Measurements from ENCODE around the gene VSIG2. TPM values are rescaled to one million over a fixed set of nuclear protein-coding genes. Genes with fewer than 3 reads are reported as not detected.
A peak's percentile ranks its signal among the peaks of the same experiment; 100 is the strongest.

The VSIG2 gene
- total RNA-seq, 1 donor from 2014 or later: 0.25 TPM

GRCh38 chr11:124748481-124749343 is 3.3 kb downstream of the VSIG2 start:
- H3K27me3 Mint-ChIP-seq (ENCODE audit: low read depth): peaks cover 95% of the 10 kb centered on the region
- H3K4me1 Mint-ChIP-seq: peaks cover 17% of the 10 kb centered on the region
- H3K4me3 Mint-ChIP-seq: no peak overlapping the region
- H3K9me3 Mint-ChIP-seq: no peaks in the 10 kb centered on the region
- DNase-seq (ENCODE audit: low spot score in 2 of 2, unreplicated experiment in 2 of 2): no peak
- H3K36me3 Mint-ChIP-seq: no peaks in the 10 kb centered on the region
- no peak for TF ChIP-seq CTCF (IDR thresholded peaks at IDR 0.05; ENCODE audit: unreplicated experiment)
- H3K27ac Mint-ChIP-seq: no peak overlapping the region

GRCh38 chr11:124748100-124748418 is 4.0 kb downstream of the VSIG2 start:
- Mint-ChIP-seq H3K36me3 (no peaks in the 10 kb centered on the region), H3K4me3 (no peak overlapping the region), H3K27me3 (ENCODE audit: low read depth) (peaks cover 95% of the 10 kb centered on the region), H3K4me1 (peaks cover 17% of the 10 kb centered on the region), H3K9me3 (no peaks in the 10 kb centered on the region), H3K27ac (no peak overlapping the region)
- DNase-seq (ENCODE audit: low spot score in 2 of 2, unreplicated experiment in 2 of 2): no peak
- no peak for TF ChIP-seq CTCF (IDR thresholded peaks at IDR 0.05; ENCODE audit: unreplicated experiment)

GRCh38 chr11:124747406-124748099 is 4.5 kb downstream of the VSIG2 start:
- Mint-ChIP-seq H3K9me3 (no peaks in the 10 kb centered on the region), H3K36me3 (no peaks in the 10 kb centered on the region), H3K27ac (no peak overlapping the region), H3K4me3 (peak overlapping the region; percentile 80), H3K27me3 (ENCODE audit: low read depth) (peaks cover 95% of the 10 kb centered on the region), H3K4me1 (peaks cover 15% of the 10 kb centered on the region)
- no peak for TF ChIP-seq CTCF (IDR thresholded peaks at IDR 0.05; ENCODE audit: unreplicated experiment)
- no peak for DNase-seq (ENCODE audit: low spot score in 2 of 2, unreplicated experiment in 2 of 2)

GRCh38 chr11:124746621-124747243 is 5.3 kb downstream of the VSIG2 start:
- Mint-ChIP-seq H3K4me3 (peak overlapping the region; percentile 80), H3K4me1 (peaks cover 14% of the 10 kb centered on the region), H3K36me3 (no peaks in the 10 kb centered on the region), H3K27ac (no peak overlapping the region), H3K9me3 (no peaks in the 10 kb centered on the region), H3K27me3 (ENCODE audit: low read depth) (peaks cover 98% of the 10 kb centered on the region)
- no peak for DNase-seq (ENCODE audit: low spot score in 2 of 2, unreplicated experiment in 2 of 2)
- TF ChIP-seq CTCF (IDR thresholded peaks at IDR 0.05; ENCODE audit: unreplicated experiment): no peak

- H3K27me3 Mint-ChIP-seq (ENCODE audit: low read depth): peaks cover 99% of the 10 kb centered on the region
- DNase-seq (ENCODE audit: low spot score in 2 of 2, unreplicated experiment in 2 of 2): no peak
Observed at GRCh38 chr11:124745835-124746620, 6.0 kb downstream of the VSIG2 start.

More at GRCh38 chr11:124745835-124746620, 6.0 kb downstream of the VSIG2 start:
- peak overlapping the region; percentile 80 for H3K4me3 Mint-ChIP-seq
- no peaks in the 10 kb centered on the region for H3K9me3 Mint-ChIP-seq
- peak; percentile 16 for TF ChIP-seq CTCF (IDR thresholded peaks at IDR 0.05; ENCODE audit: unreplicated experiment)
- H3K36me3 Mint-ChIP-seq: no peaks in the 10 kb centered on the region
- peaks cover 14% of the 10 kb centered on the region for H3K4me1 Mint-ChIP-seq
- no peak overlapping the region for H3K27ac Mint-ChIP-seq

Data from mesothelial cell of epicardium (in vitro differentiated cells).